ENCODE results near the gene KRT40. TPM values are rescaled to one million over a fixed set of nuclear protein-coding genes. Genes with fewer than 3 reads are reported as not detected.

The KRT40 gene

DNA sequence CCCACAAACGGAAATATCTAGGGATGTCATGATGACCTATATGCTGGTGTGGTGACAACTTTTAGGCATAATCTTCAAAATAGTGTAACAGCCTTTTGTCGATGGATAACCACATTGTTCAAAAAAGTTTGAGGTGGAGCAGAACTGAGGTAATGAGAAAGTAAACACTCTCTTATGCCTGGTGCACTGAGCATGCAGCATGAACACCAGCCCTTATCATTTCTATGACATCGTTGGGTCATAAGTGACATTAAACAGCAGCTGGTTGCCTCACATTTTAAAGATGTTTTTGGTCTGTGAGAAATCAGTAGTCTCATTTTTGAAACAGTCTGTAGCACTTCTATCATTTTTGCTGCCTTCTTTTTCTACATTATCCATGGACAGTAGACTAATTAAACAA lies 48.5 kb downstream of the KRT40 start:
- DNase-seq, result no peak
- no peak overlapping the region for H3K27ac ChIP-seq (ENCODE audit: low read depth, low read length)
- H3K79me2 ChIP-seq (ENCODE audit: control insufficient read depth, insufficient read depth, low read length), result no peaks in the 10 kb centered on the region
- no peak overlapping the region for H4K8ac ChIP-seq (ENCODE audit: low read depth, low read length)
- H3K79me1 ChIP-seq (ENCODE audit: low read length), result no peaks in the 10 kb centered on the region
- no peak overlapping the region for H3K18ac ChIP-seq (ENCODE audit: low read length)
- H3K23ac ChIP-seq (ENCODE audit: low read length), result no peak overlapping the region
- no peak overlapping the region for H2BK120ac ChIP-seq (ENCODE audit: low read depth, low read length)
- H3K4me2 ChIP-seq (ENCODE audit: low read length), result no peak overlapping the region
- no peaks in the 10 kb centered on the region for H3K27me3 ChIP-seq (ENCODE audit: insufficient read depth, low read length, poor library complexity)
- no peak overlapping the region for H2AK5ac ChIP-seq (ENCODE audit: low read length)
- no peak overlapping the region for H2BK5ac ChIP-seq (ENCODE audit: low read length)
- WGBS (ENCODE audit: extremely low coverage, insufficient coverage, low lambda C conversion rate), result no CpG with 5 or more reads among the region's 3 CpGs
- H3K9ac ChIP-seq (ENCODE audit: low read length), result no peak overlapping the region
- H4K5ac ChIP-seq (ENCODE audit: low read length), result no peak overlapping the region
- H3K4ac ChIP-seq (ENCODE audit: low read depth, low read length), result no peak overlapping the region
- no peak overlapping the region for H3K56ac ChIP-seq (ENCODE audit: low read length)
- H3K4me1 ChIP-seq (ENCODE audit: control insufficient read depth, low read depth, low read length), result no peaks in the 10 kb centered on the region
- no peaks in the 10 kb centered on the region for H3K36me3 ChIP-seq (ENCODE audit: control insufficient read depth, insufficient read depth, low read length)
- H2BK15ac ChIP-seq (replicated peaks; ENCODE audit: low read depth), result no peak overlapping the region
- H3K4me3 ChIP-seq (ENCODE audit: low read length), result no peak overlapping the region

DNA sequence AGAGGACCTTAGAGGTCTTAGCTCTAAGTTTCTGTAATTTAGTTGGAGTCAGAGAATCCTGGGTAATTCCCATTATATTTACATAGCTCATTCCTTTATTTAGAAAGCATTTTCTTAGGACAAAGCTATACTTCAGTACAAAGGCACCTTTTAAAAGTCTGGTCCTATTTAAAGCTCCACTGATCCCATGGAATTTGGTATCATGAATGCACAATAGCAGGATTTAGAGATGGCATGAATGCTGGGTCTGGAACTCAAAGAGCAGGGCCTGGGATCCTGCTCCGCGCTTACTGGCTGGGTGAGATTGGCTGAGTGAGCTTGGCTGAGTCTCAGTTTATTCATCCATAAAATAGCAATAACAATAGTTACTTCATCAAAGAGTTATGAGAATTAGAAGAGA lies 51.5 kb downstream of the KRT40 start:
- H3K4me1 ChIP-seq (ENCODE audit: control insufficient read depth, low read depth, low read length), result no peaks in the 10 kb centered on the region
- no peak overlapping the region for H2BK5ac ChIP-seq (ENCODE audit: low read length)
- no peak overlapping the region for H2AK5ac ChIP-seq (ENCODE audit: low read length)
- H3K18ac ChIP-seq (ENCODE audit: low read length), result no peak overlapping the region
- no peaks in the 10 kb centered on the region for H3K27me3 ChIP-seq (ENCODE audit: insufficient read depth, low read length, poor library complexity)
- H3K4ac ChIP-seq (ENCODE audit: low read depth, low read length), result no peak overlapping the region
- no peak overlapping the region for H3K4me3 ChIP-seq (ENCODE audit: low read length)
- no peak overlapping the region for H4K8ac ChIP-seq (ENCODE audit: low read depth, low read length)
- no peak for DNase-seq
- H2BK120ac ChIP-seq (ENCODE audit: low read depth, low read length), result no peak overlapping the region
- H3K4me2 ChIP-seq (ENCODE audit: low read length), result no peak overlapping the region
- no peak overlapping the region for H3K27ac ChIP-seq (ENCODE audit: low read depth, low read length)
- no peaks in the 10 kb centered on the region for H3K79me2 ChIP-seq (ENCODE audit: control insufficient read depth, insufficient read depth, low read length)
- no peak overlapping the region for H4K5ac ChIP-seq (ENCODE audit: low read length)
- H3K79me1 ChIP-seq (ENCODE audit: low read length), result no peaks in the 10 kb centered on the region
- no peak overlapping the region for H3K9ac ChIP-seq (ENCODE audit: low read length)
- H3K56ac ChIP-seq (ENCODE audit: low read length), result no peak overlapping the region
- H3K36me3 ChIP-seq (ENCODE audit: control insufficient read depth, insufficient read depth, low read length), result no peaks in the 10 kb centered on the region
- no CpG with 5 or more reads among the region's 2 CpGs for WGBS (ENCODE audit: extremely low coverage, insufficient coverage, low lambda C conversion rate)
- H3K23ac ChIP-seq (ENCODE audit: low read length), result no peak overlapping the region
- no peak overlapping the region for H2BK15ac ChIP-seq (replicated peaks; ENCODE audit: low read depth)

DNA sequence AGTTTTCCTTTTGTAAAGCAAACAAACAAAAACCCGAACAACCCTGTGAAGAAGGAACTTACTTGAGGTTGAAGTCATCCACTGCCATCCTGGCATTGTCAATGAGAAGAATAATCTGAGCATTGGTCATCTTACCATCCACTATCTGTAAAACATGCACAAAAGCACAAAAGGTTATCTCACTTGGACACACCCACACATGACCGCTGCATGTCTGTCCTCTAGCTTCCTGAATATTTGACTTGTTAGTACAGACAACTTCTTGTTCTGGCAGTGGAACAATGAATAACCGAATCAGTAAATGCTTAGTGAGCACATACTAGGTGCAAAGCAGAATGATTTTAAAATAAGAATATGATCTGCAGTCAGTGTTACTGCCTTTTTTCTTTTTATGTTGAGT lies 52.8 kb downstream of the KRT40 start:
- no CpG with 5 or more reads among the region's 3 CpGs for WGBS (ENCODE audit: extremely low coverage, insufficient coverage, low lambda C conversion rate)
- no peaks in the 10 kb centered on the region for H3K27me3 ChIP-seq (ENCODE audit: insufficient read depth, low read length, poor library complexity)
- no peak overlapping the region for H3K56ac ChIP-seq (ENCODE audit: low read length)
- H2BK120ac ChIP-seq (ENCODE audit: low read depth, low read length), result no peak overlapping the region
- H4K5ac ChIP-seq (ENCODE audit: low read length), result no peak overlapping the region
- H3K9ac ChIP-seq (ENCODE audit: low read length), result no peak overlapping the region
- no peak overlapping the region for H3K4ac ChIP-seq (ENCODE audit: low read depth, low read length)
- no peak overlapping the region for H4K8ac ChIP-seq (ENCODE audit: low read depth, low read length)
- H3K23ac ChIP-seq (ENCODE audit: low read length), result no peak overlapping the region
- no peaks in the 10 kb centered on the region for H3K36me3 ChIP-seq (ENCODE audit: control insufficient read depth, insufficient read depth, low read length)
- H3K4me2 ChIP-seq (ENCODE audit: low read length), result no peak overlapping the region
- H3K27ac ChIP-seq (ENCODE audit: low read depth, low read length), result no peak overlapping the region
- H3K79me1 ChIP-seq (ENCODE audit: low read length), result no peaks in the 10 kb centered on the region
- no peak overlapping the region for H3K4me3 ChIP-seq (ENCODE audit: low read length)
- no peak overlapping the region for H2BK5ac ChIP-seq (ENCODE audit: low read length)
- H3K18ac ChIP-seq (ENCODE audit: low read length), result no peak overlapping the region
- no peak overlapping the region for H2BK15ac ChIP-seq (replicated peaks; ENCODE audit: low read depth)
- H3K4me1 ChIP-seq (ENCODE audit: control insufficient read depth, low read depth, low read length), result no peaks in the 10 kb centered on the region
- no peaks in the 10 kb centered on the region for H3K79me2 ChIP-seq (ENCODE audit: control insufficient read depth, insufficient read depth, low read length)
- DNase-seq, result no peak
- H2AK5ac ChIP-seq (ENCODE audit: low read length), result no peak overlapping the region

Small RNA genes within 50 kb of the gene (small RNA-seq; reads per million reads assigned to genes)
- gene KRTAP3-4P (ENCODE audit: insufficient read depth), result not detected

All from mesendoderm (in vitro differentiated cells).